ENCODE data around the gene RBM44. TPM values are rescaled to one million over a fixed set of nuclear protein-coding genes. Genes with fewer than 3 reads are reported as not detected.

Gene RBM44, protein sequence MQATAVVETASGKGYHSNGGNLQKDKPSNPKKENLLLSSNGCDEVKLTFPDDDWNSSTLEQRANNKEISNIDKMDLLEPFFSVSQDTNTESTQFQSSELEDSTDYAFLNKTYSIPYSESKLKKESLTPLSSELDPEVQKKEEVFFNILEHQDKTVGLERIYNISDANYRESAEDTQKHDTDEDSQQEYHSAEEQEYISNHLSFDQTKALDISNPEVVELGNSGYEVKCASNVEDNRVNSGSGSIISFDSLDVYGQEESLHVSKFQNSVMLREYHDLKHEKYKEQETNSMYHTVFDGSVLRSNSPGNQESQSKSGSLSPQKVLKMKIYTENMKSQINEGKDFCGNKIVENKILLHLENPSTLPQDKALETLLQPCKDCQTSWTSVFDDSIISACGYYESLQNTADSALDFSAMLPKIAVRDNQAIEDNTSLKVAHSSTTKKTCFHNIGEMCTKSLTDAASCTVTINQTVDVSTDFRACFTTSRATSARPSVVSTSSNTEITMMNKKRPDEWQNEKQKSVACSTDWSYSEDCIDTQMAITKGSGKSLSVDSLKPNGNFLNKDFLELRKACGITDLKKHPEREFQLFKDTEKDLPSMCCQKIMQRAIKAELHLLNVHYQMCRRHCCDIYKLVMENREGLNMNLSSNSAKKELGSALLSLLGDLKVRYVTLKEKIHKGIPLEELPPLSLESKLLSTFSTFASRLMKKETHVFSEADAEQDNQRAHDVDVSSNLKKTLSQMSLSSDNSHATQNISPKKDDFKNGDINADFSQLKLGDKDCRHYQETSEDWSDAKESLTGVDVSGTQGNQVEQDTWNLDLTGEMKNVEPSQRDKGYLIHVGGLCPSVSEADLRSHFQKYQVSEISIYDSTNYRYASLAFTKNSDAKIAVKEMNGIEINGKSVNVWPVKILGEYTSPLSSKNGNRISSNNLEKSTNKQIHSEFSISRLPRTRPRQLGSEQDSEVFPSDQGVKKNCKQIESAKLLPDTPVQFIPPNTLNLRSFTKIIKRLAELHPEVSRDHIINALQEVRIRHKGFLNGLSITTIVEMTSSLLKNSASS
- total RNA-seq: 0.65 and 1.6 TPM in 2 replicates

GRCh38 chr2:237798236-237799059, at the start of gene RBM44:
Gene RBM44, plus strand, starts transcription at chr2:237798779. Its CDS starts 14,831 bp downstream, at chr2:237813610.

GRCh38 chr2:237859533-237860272, 61.1 kb downstream of the RBM44 start, which contains the start of gene RAMP1:
Gene RAMP1, plus strand, starts transcription at chr2:237859623. Its CDS starts 53 bp downstream, at chr2:237859676.

Small RNA genes lying within 50 kb of the gene (small RNA-seq; reads per million reads assigned to genes)
- gene RF00157: not detected

Other genes with a start within 250 kb of the RBM44 start
- gene PRLH, start 232.2 kb upstream of the RBM44 start, total RNA-seq: not detected in 2 replicates
- gene RAB17, start 208.0 kb upstream of the RBM44 start, total RNA-seq: 0.11 and 0.52 TPM in 2 replicates
- 63.6 and 66.2 TPM in 2 replicates for gene LRRFIP1, start 171.2 kb upstream of the RBM44 start, total RNA-seq
- gene RAMP1, start 60.8 kb downstream of the RBM44 start, total RNA-seq: 6.8 TPM in 2 replicates
- gene UBE2F, start 168.2 kb downstream of the RBM44 start, total RNA-seq: 57.9 and 62.8 TPM in 2 replicates

Measured in articular chondrocyte of knee joint (primary cell).